NK-92 (cell line): Measurements from ENCODE around the gene KCNN4.

Source experiments
- DNase-seq: peaks from one replicate; lab custom pipeline; 2025; ENCODE audit not compliant: unreplicated experiment; lab: John Stamatoyannopoulos, UW

The KCNN4 gene

DNA sequence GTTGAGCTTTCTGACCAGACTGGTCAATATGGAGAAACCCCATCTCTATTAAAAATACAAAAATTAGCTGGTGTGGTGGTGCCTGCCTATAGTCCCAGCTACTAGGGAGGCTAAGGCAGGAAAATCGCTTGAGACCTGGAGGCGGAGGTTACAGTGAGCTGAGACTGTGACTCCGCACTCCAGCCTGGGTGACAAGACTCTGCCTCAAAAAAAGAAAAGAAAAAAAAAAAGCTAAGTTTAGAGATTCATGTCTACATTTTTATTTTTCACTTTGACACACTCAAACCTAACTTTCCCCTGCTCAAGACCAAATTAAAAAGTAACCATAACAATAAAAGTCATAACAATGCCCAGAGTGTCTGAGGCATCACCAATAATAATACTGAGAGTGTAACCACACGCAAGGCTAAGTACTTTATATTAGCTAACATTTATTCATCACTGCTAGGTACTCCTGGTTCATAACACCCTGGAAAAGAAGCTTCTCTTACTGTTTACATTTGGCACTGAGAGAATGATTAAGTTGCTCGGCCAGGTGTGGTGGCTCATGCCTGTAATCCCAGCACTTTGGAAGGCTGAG is 59.2 kb downstream of the KCNN4 start:
- DNase-seq, result no peak

DNA sequence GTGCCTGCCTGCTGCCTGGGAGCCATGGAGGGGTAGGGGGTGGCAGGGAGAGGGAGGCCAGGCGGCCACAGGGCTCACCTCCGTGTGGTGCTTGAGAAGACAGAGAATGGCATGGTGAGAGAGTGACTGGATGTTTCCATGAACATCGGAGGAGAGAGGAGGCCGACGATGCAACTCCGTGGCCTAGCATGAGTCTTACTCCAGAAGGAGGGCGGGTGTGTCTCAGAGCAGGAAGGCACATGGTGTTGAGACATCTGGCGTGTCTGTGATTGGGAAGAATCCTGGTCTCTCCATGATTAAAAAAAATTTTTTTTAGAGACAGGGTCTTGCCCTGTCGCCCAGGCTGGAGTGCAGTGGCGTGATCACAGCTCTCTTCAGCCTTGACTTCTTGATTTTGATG is 59.8 kb downstream of the KCNN4 start:
- no peak for DNase-seq

DNA sequence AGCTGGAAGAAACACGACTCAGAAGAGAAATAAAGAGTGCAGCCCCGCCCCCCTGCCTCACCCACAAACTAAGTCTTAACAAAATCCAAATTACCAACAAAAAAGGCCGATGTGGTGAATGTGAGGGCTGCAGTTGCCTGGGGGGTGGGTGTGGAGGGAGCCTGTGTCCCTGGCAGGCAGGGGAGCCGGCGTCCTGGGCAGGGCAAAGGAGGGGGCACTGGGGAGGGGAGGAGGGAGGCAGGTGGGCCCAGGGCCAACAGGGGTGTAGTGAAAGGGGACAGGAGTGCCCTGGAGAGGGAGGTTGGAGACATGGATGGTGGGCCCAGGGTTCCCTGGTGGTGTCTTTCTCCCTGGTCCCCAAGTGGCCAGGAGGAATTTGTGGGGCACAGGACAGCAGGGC is 60.9 kb downstream of the KCNN4 start:
- DNase-seq, result no peak

DNA sequence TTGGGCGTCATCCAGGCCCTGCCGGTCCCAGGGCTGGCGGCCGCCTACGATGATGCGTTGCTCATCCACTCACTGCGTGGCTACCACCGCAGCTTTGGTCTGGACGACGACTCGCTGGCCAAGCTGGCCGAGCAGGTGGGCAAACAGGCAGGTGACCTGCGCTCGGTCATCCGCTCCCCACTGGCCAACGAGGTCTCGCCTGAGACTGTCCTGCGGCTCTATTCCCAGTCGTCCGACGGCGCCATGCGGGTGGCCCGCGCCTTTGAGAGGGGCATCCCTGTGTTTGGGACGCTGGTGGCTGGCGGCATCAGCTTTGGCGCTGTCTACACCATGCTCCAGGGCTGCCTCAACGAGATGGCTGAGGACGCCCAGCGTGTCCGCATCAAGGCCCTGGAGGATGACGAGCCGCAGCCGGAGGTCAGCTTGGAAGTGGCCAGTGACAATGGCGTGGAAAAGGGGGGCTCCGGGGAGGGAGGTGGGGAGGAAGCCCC is 61.4 kb downstream of the KCNN4 start:
- no peak for DNase-seq

DNA sequence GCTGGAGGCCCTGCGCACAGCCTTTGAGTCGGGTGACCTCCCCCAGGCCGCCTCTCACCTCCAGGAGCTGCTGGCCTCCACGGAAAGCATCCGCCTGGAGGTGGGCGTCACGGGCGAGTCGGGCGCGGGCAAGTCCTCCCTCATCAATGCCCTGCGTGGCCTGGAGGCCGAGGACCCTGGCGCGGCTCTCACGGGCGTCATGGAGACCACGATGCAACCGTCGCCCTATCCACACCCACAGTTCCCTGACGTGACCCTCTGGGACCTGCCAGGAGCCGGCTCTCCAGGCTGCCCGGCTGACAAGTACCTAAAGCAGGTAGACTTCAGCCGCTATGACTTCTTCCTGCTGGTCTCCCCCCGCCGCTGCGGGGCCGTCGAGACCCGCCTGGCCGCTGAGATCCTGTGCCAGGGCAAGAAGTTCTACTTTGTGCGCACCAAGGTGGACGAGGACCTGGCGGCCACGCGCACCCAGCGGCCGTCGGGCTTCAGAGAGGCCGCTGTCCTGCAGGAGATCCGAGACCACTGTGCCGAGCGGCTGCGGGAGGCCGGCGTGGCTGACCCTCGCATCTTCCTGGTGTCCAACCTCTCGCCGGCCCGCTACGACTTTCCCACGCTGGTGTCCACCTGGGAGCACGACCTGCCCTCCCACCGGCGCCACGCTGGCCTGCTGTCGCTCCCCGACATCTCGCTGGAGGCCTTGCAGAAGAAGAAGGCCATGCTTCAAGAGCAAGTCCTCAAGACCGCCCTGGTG is 62.0 kb downstream of the KCNN4 start:
- DNase-seq, result no peak
